ENCODE results near the gene SHISAL1.

DNA sequence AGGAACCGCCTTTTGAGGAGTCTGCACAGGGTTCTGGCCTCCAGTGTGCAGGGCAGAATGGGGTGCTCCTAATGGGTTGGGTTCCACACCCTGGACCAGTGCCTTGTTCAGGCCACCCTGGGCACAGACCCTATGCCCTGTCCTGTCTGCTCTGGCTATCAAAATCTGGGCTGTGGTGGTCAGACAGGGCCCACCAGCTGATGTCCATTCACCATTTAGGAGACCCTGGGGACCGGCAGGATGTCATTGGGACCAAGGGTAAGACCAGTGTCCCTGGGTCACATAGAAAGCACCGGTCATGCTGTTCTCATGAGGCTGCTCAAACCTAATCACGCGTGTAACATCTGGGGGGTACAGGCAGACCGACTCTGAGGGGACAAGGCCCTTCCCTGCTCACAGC, 94.7 kb downstream of the SHISAL1 start:
- TF ChIP-seq, protein P1, sequence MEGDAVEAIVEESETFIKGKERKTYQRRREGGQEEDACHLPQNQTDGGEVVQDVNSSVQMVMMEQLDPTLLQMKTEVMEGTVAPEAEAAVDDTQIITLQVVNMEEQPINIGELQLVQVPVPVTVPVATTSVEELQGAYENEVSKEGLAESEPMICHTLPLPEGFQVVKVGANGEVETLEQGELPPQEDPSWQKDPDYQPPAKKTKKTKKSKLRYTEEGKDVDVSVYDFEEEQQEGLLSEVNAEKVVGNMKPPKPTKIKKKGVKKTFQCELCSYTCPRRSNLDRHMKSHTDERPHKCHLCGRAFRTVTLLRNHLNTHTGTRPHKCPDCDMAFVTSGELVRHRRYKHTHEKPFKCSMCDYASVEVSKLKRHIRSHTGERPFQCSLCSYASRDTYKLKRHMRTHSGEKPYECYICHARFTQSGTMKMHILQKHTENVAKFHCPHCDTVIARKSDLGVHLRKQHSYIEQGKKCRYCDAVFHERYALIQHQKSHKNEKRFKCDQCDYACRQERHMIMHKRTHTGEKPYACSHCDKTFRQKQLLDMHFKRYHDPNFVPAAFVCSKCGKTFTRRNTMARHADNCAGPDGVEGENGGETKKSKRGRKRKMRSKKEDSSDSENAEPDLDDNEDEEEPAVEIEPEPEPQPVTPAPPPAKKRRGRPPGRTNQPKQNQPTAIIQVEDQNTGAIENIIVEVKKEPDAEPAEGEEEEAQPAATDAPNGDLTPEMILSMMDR (IDR thresholded peaks at IDR 0.05; ENCODE audit: low read depth, low read length) = no peak
- TF ChIP-seq EZH2phosphoT487 (IDR thresholded peaks at IDR 0.05; ENCODE audit: low read depth) = no peak

Measured in OCI-LY3 (cell line).